Measurements from ENCODE around the gene SORD. TPM values are rescaled to one million over a fixed set of nuclear protein-coding genes. Genes with fewer than 3 reads are reported as not detected.

The SORD gene
- total and polyA plus RNA-seq, 10 of the 15 experiments (the other 5 are each of a cell fraction or from before 2014, with no cell fraction given): 7.5 to 51.6 (median 40.1) TPM

DNA sequence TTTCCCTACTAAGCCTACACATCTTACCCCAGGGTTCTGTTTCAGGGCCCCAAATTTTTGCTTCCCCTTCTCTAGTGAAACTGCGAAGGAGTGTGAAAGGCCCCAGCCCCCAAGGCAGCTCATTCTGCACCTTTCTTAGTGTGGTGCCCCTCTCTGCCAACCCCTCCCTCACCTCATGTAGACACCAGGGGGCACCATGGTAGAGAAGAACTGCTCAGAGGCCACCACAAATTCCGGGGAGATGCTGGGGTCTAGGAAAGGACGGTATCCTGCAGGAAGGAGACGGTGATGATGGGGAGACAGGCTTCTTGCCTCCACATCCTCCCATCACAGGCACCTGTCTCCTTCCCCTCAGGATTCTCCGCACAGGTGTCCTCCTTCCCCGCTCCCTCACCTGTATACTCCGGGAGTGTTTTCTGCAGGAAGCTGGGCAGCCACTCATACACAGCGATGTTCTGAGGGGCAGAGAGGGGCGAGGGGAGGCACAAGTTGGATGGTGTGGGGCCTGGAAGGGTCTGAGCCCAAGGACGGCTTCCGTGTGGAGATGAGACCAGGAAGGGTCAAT, 87.3 kb downstream of the SORD start:
- POLR2A ChIA-PET: no interaction called here
- Histone ChIP-seq H3K79me2 (ENCODE audit: control insufficient read depth, insufficient read depth, low read length) (no peaks in the 10 kb centered on the region), H3K4me2 (ENCODE audit: control insufficient read depth, insufficient read depth) (no peak overlapping the region), H3K4me3 (no peak overlapping the region), H3K36me3 (ENCODE audit: control insufficient read depth in 2 of 2, insufficient read depth in 2 of 2, low read length in 1 of 2) (no peaks in the 10 kb centered on the region), H3K27me3 (replicated peaks in 1 of 2; ENCODE audit: control insufficient read depth in 2 of 2, insufficient read depth in 2 of 2, low read length in 1 of 2) (peaks cover 21 to 27% of the 10 kb centered on the region in 2 experiments), H3K4me1 (ENCODE audit: control insufficient read depth, insufficient read depth, low read length) (no peaks in the 10 kb centered on the region; the same call in 1 of the 2 replicates), H3K9me3 (replicated peaks; ENCODE audit: control insufficient read depth, insufficient read depth, low read length) (no peaks in the 10 kb centered on the region), H3K27ac (ENCODE audit: control insufficient read depth, insufficient read depth) (no peak overlapping the region), H4K20me1 (ENCODE audit: control insufficient read depth, insufficient read depth) (no peaks in the 10 kb centered on the region), H3K9ac (ENCODE audit: control insufficient read depth, insufficient read depth, low read length) (no peak overlapping the region), H2AFZ (ENCODE audit: control insufficient read depth, low read depth, low read length) (no peak overlapping the region)
- FAIRE-seq (peak; percentile 13), ATAC-seq (no peak), DNase-seq (ENCODE audit: low read depth, low spot score) (no peak)
- intact Hi-C loops (cut with micrococcal nuclease; ENCODE audit: unreplicated experiment): no loop called here
- RAD21 ChIA-PET (ENCODE audit: unreplicated experiment): interaction anchor here (1.2 kb wide), 1 partner anchor 8 kb away, joined by 3 read pairs; no protein-coding TSS in a partner anchor
- in situ Hi-C loops (cut with MboI): loop anchor here (10.0 kb wide), 1 partner anchor 64 kb away; no protein-coding TSS in a partner anchor
- CTCF ChIA-PET: interaction anchor here (0.6 to 2.8 kb wide), 4 partner anchors 8 to 17 kb away, joined by 4 to 14 read pairs (median 4); no protein-coding TSS in a partner anchor
- SMC1A ChIA-PET (ENCODE audit: uncharacterized antibody, unreplicated experiment): no interaction called here
- WGBS (ENCODE audit: insufficient coverage, insufficient replicate concordance, low lambda C conversion rate, missing lambda C conversion rate): 26% methylated on average over 11 of the region's 11 CpGs
- BruUV-seq (replicated peaks): no TSS peak
- TF ChIP-seq ZNF24 (IDR thresholded peaks at IDR 0.05): no peak
- TF ChIP-seq, protein P1, sequence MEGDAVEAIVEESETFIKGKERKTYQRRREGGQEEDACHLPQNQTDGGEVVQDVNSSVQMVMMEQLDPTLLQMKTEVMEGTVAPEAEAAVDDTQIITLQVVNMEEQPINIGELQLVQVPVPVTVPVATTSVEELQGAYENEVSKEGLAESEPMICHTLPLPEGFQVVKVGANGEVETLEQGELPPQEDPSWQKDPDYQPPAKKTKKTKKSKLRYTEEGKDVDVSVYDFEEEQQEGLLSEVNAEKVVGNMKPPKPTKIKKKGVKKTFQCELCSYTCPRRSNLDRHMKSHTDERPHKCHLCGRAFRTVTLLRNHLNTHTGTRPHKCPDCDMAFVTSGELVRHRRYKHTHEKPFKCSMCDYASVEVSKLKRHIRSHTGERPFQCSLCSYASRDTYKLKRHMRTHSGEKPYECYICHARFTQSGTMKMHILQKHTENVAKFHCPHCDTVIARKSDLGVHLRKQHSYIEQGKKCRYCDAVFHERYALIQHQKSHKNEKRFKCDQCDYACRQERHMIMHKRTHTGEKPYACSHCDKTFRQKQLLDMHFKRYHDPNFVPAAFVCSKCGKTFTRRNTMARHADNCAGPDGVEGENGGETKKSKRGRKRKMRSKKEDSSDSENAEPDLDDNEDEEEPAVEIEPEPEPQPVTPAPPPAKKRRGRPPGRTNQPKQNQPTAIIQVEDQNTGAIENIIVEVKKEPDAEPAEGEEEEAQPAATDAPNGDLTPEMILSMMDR (IDR thresholded peaks at IDR 0.05 in 2 of 3, conservative IDR thresholded peaks at IDR 0.05 in 1 of 3; ENCODE audit: control insufficient read depth in 2 of 3, extremely low read depth in 1 of 3, insufficient read depth in 1 of 3, low read depth in 3 of 3, low read length in 3 of 3): peak in 2 of 3 experiments; percentile 12 to 20; a peak in 2 of 6 replicates

DNA sequence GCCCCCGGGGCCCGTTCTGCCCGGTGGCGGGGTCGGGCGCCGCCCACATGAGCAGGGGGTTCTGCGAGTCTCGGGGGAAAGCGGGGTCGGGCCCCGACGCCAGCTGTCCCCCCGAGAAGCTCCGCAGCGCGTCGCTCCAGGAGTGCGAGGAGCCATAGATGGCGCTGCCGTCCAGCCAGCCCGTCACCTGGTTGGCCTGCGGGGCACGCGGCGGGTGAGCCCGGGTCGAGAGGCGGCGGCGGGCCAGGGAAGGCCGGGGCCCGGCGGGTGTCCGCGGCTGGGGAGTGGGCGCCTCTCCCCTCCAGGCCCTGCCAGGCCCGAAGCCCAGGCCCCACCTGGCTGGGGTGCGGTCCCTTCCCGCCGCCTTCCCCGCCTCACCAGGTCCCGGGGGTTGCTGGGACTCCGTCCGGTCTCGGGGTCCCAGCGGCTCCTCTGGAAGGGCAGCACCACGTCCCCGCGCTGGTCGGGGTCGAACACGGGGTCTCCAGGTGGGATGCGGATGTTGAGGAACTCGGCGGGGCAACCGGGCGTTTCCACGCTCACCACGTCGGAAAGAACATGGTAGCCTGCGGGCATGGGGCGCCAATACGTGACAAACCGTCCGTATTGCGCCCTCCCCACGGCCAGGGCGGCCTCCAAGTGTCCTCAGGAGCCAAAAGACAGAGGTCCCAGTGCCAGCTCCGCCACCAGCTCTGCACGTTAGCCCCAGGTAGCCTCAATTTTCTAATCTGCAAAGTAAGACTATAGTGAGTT, 88.6 kb downstream of the SORD start:
- no peaks in the 10 kb centered on the region for H3K79me2 ChIP-seq (ENCODE audit: control insufficient read depth, insufficient read depth, low read length)
- no peak overlapping the region for H3K9ac ChIP-seq (ENCODE audit: control insufficient read depth, insufficient read depth, low read length)
- BruUV-seq (replicated peaks): no TSS peak
- no peak overlapping the region for H3K4me3 ChIP-seq
- H3K27ac ChIP-seq (ENCODE audit: control insufficient read depth, insufficient read depth): no peak overlapping the region
- no peaks in the 10 kb centered on the region for H3K36me3 ChIP-seq (ENCODE audit: control insufficient read depth in 2 of 2, insufficient read depth in 2 of 2, low read length in 1 of 2)
- no peaks in the 10 kb centered on the region for H3K9me3 ChIP-seq (replicated peaks; ENCODE audit: control insufficient read depth, insufficient read depth, low read length)
- DNase-seq (ENCODE audit: low read depth, low spot score) (no peak), ATAC-seq (no peak), FAIRE-seq (no peak)
- ChIA-PET SMC1A (ENCODE audit: uncharacterized antibody, unreplicated experiment) (no interaction called here), CTCF (no interaction called here), RAD21 (ENCODE audit: unreplicated experiment) (no interaction called here), POLR2A (no interaction called here)
- H3K27me3 ChIP-seq (replicated peaks in 1 of 2; ENCODE audit: control insufficient read depth in 2 of 2, insufficient read depth in 2 of 2, low read length in 1 of 2): peaks cover 21 to 34% of the 10 kb centered on the region in 2 experiments
- intact Hi-C loops (cut with micrococcal nuclease; ENCODE audit: unreplicated experiment) (no loop called here), in situ Hi-C loops (cut with MboI) (loop anchor here (10.0 kb wide), 1 partner anchor 63 kb away; no protein-coding TSS in a partner anchor)
- 58% methylated on average over 46 of the region's 71 CpGs for WGBS (ENCODE audit: insufficient coverage, insufficient replicate concordance, low lambda C conversion rate, missing lambda C conversion rate)
- no peak overlapping the region for H3K4me2 ChIP-seq (ENCODE audit: control insufficient read depth, insufficient read depth)
- H3K4me1 ChIP-seq (ENCODE audit: control insufficient read depth, insufficient read depth, low read length): no peaks in the 10 kb centered on the region; the same call in 1 of the 2 replicates
- H4K20me1 ChIP-seq (ENCODE audit: control insufficient read depth, insufficient read depth): no peaks in the 10 kb centered on the region
- H2AFZ ChIP-seq (ENCODE audit: control insufficient read depth, low read depth, low read length): no peak overlapping the region
- TF ChIP-seq, protein P2, sequence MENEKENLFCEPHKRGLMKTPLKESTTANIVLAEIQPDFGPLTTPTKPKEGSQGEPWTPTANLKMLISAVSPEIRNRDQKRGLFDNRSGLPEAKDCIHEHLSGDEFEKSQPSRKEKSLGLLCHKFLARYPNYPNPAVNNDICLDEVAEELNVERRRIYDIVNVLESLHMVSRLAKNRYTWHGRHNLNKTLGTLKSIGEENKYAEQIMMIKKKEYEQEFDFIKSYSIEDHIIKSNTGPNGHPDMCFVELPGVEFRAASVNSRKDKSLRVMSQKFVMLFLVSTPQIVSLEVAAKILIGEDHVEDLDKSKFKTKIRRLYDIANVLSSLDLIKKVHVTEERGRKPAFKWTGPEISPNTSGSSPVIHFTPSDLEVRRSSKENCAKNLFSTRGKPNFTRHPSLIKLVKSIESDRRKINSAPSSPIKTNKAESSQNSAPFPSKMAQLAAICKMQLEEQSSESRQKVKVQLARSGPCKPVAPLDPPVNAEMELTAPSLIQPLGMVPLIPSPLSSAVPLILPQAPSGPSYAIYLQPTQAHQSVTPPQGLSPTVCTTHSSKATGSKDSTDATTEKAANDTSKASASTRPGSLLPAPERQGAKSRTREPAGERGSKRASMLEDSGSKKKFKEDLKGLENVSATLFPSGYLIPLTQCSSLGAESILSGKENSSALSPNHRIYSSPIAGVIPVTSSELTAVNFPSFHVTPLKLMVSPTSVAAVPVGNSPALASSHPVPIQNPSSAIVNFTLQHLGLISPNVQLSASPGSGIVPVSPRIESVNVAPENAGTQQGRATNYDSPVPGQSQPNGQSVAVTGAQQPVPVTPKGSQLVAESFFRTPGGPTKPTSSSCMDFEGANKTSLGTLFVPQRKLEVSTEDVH (IDR thresholded peaks at IDR 0.05; ENCODE audit: low read depth, partially characterized antibody): no peak
- TF ChIP-seq YY1 (IDR thresholded peaks at IDR 0.05; ENCODE audit: low read depth, low read length): no peak
- TF ChIP-seq, protein P3, sequence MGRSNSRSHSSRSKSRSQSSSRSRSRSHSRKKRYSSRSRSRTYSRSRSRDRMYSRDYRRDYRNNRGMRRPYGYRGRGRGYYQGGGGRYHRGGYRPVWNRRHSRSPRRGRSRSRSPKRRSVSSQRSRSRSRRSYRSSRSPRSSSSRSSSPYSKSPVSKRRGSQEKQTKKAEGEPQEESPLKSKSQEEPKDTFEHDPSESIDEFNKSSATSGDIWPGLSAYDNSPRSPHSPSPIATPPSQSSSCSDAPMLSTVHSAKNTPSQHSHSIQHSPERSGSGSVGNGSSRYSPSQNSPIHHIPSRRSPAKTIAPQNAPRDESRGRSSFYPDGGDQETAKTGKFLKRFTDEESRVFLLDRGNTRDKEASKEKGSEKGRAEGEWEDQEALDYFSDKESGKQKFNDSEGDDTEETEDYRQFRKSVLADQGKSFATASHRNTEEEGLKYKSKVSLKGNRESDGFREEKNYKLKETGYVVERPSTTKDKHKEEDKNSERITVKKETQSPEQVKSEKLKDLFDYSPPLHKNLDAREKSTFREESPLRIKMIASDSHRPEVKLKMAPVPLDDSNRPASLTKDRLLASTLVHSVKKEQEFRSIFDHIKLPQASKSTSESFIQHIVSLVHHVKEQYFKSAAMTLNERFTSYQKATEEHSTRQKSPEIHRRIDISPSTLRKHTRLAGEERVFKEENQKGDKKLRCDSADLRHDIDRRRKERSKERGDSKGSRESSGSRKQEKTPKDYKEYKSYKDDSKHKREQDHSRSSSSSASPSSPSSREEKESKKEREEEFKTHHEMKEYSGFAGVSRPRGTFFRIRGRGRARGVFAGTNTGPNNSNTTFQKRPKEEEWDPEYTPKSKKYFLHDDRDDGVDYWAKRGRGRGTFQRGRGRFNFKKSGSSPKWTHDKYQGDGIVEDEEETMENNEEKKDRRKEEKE (IDR thresholded peaks at IDR 0.05): no peak

Measured in GM12878 (cell line).